Measurements from ENCODE around the gene TARBP2. TPM values are rescaled to one million over a fixed set of nuclear protein-coding genes. Genes with fewer than 3 reads are reported as not detected.
A peak's percentile ranks its signal among the peaks of the same experiment; 100 is the strongest.

Gene TARBP2
- total RNA-seq, 1 experiment from 2014 or later: 26.4 TPM

- ChIA-PET CTCF (interaction anchor here (0.7 to 1.2 kb wide), 3 partner anchors 20 to 124 kb away, joined by 3 to 5 read pairs (median 3); no protein-coding TSS in a partner anchor), POLR2A (interaction anchor here (0.5 to 5.0 kb wide), 19 partner anchors 8 to 494 kb away, joined by 3 to 53 read pairs (median 9); partner anchors contain the start of genes AAAS, ATF7, ATP5MC2 and EIF4B)
- peaks cover 36% of the 10 kb centered on the region for H3K4me1 Mint-ChIP-seq (ENCODE audit: insufficient read depth, unreplicated experiment)
- H3K36me3 Mint-ChIP-seq (ENCODE audit: insufficient read depth, unreplicated experiment): peaks cover 17% of the 10 kb centered on the region
- no peak for TF ChIP-seq CTCF (IDR thresholded peaks at IDR 0.05; ENCODE audit: unreplicated experiment)
- no TSS peak for BruUV-seq (replicated peaks)
- peak within 1 kb of the TSS; percentile 80 for H3K4me3 Mint-ChIP-seq (ENCODE audit: unreplicated experiment)
- intact Hi-C loops (cut with micrococcal nuclease): loop anchor here (2.0 kb wide), 2 partner anchors 47 to 79 kb away; partner anchors contain the start of gene PCBP2
- H3K27me3 Mint-ChIP-seq (ENCODE audit: insufficient read depth, unreplicated experiment): no peaks in the 10 kb centered on the region
- peak within 1 kb of the TSS; percentile 88 for H3K27ac Mint-ChIP-seq (ENCODE audit: low read depth, unreplicated experiment)
- no peak for DNase-seq (ENCODE audit: unreplicated experiment)
- no peaks in the 10 kb centered on the region for H3K9me3 Mint-ChIP-seq (ENCODE audit: unreplicated experiment)
Observed at GRCh38 chr12:53499266-53500141, 1.6 kb upstream of the TARBP2 start, which contains the start of gene MAP3K12. MAP3K12 (minus strand) TSS chr12:53499458; CDS start chr12:53487391, 12,067 bp downstream.

GRCh38 chr12:53500142-53500775 lies 824 bp upstream of the TARBP2 start:
- ChIA-PET POLR2A (interaction anchor here (0.5 to 5.0 kb wide), 42 partner anchors 9 to 494 kb away, joined by 3 to 53 read pairs (median 6); partner anchors contain the start of genes AAAS, ATF7, ATP5MC2 and CALCOCO1), CTCF (interaction anchor here (0.6 to 2.0 kb wide), 4 partner anchors 9 to 247 kb away, joined by 3 to 14 read pairs (median 4); no protein-coding TSS in a partner anchor)
- TSS peak; percentile 87 for BruUV-seq (replicated peaks)
- peak; percentile 79 for DNase-seq (ENCODE audit: unreplicated experiment)
- peak overlapping the region; percentile 88 for H3K27ac Mint-ChIP-seq (ENCODE audit: low read depth, unreplicated experiment)
- H3K4me1 Mint-ChIP-seq (ENCODE audit: insufficient read depth, unreplicated experiment): peaks cover 36% of the 10 kb centered on the region
- intact Hi-C loops (cut with micrococcal nuclease): loop anchor here (2.0 kb wide), 2 partner anchors 47 to 79 kb away; partner anchors contain the start of gene PCBP2
- H3K4me3 Mint-ChIP-seq (ENCODE audit: unreplicated experiment): peak overlapping the region; percentile 80
- no peaks in the 10 kb centered on the region for H3K27me3 Mint-ChIP-seq (ENCODE audit: insufficient read depth, unreplicated experiment)
- TF ChIP-seq CTCF (IDR thresholded peaks at IDR 0.05; ENCODE audit: unreplicated experiment): no peak
- no peaks in the 10 kb centered on the region for H3K9me3 Mint-ChIP-seq (ENCODE audit: unreplicated experiment)
- peaks cover 24% of the 10 kb centered on the region for H3K36me3 Mint-ChIP-seq (ENCODE audit: insufficient read depth, unreplicated experiment)

- H3K36me3 Mint-ChIP-seq (ENCODE audit: insufficient read depth, unreplicated experiment): peaks cover 39% of the 10 kb centered on the region
- H3K4me3 Mint-ChIP-seq (ENCODE audit: unreplicated experiment): peak overlapping the region; percentile 80
- peaks cover 30% of the 10 kb centered on the region for H3K4me1 Mint-ChIP-seq (ENCODE audit: insufficient read depth, unreplicated experiment)
- no peak for TF ChIP-seq CTCF (IDR thresholded peaks at IDR 0.05; ENCODE audit: unreplicated experiment)
- POLR2A ChIA-PET: interaction anchor here (0.6 to 5.0 kb wide), 31 partner anchors 9 to 321 kb away, joined by 3 to 53 read pairs (median 6); partner anchors contain the start of genes AAAS, ATF7, CALCOCO1 and CSAD
- intact Hi-C loops (cut with micrococcal nuclease): loop anchor here (2.0 kb wide), 2 partner anchors 49 to 81 kb away; partner anchors contain the start of gene PCBP2
- CTCF ChIA-PET: interaction anchor here (0.6 to 2.0 kb wide), 2 partner anchors 8 to 436 kb away, joined by 3 to 14 read pairs; no protein-coding TSS in a partner anchor
- BruUV-seq (replicated peaks): TSS peak; percentile 69
- peak overlapping the region; percentile 93 for H3K27ac Mint-ChIP-seq (ENCODE audit: low read depth, unreplicated experiment)
- no peaks in the 10 kb centered on the region for H3K9me3 Mint-ChIP-seq (ENCODE audit: unreplicated experiment)
- no peaks in the 10 kb centered on the region for H3K27me3 Mint-ChIP-seq (ENCODE audit: insufficient read depth, unreplicated experiment)
- DNase-seq (ENCODE audit: unreplicated experiment): no peak
Observed at GRCh38 chr12:53501615-53502181, 615 bp downstream of the TARBP2 start.

All from MCF 10A (cell line).